Tibial nerve (tissue), 4 donors: ENCODE results near the gene PSMG2. TPM values are rescaled to one million over a fixed set of nuclear protein-coding genes. Genes with fewer than 3 reads are reported as not detected.

Experiments
- DNase-seq, 2 donors: peaks; one replicate each; pipeline ENCODE4 v3.0.0-alpha.2; 2019; ENCODE audit warnings: low spot score in 2 of 2
- H3K27ac ChIP-seq, 4 donors: fragments of 200-600 bp; sonication (generic) in 3 of 4; one replicate each; pipeline ENCODE4 v1.5.1; 2017 to 2019; ENCODE audit warnings: mild to moderate bottlenecking in 1 of 4
- H3K27me3 ChIP-seq, 2 donors: fragments of 200-600 bp; sonication (generic) in 1 of 2; one replicate each; pipeline versions ENCODE4 v1.5.1 to v1.6.0; 2017 to 2019
- H3K36me3 ChIP-seq, 3 donors: fragments of 200-600 bp; sonication (generic); one replicate each; pipeline ENCODE4 v1.5.1; 2018 to 2019
- H3K4me1 ChIP-seq, 4 donors: fragments of 200-600 bp; sonication (generic) in 3 of 4; one replicate each; pipeline ENCODE4 v1.5.1; 2017 to 2019
- H3K4me3 ChIP-seq, 4 donors: fragments of 200-600 bp; sonication (generic) in 3 of 4; one replicate each; pipeline ENCODE4 v1.5.1; 2017 to 2019; ENCODE audit warnings: mild to moderate bottlenecking in 1 of 4, moderate library complexity in 1 of 4
- H3K9me3 ChIP-seq, 4 donors: fragments of 200-600 bp; sonication (generic) in 3 of 4; one replicate each; pipeline ENCODE4 v1.5.1; 2017 to 2019
- EP300 ChIP-seq, 2 donors: sonication (generic); formaldehyde crosslinking; IDR thresholded peaks; one replicate each; pipeline ENCODE4 v1.6.1; 2017; ENCODE audit warnings: antibody characterized with exemption in 2 of 2, mild to moderate bottlenecking in 1 of 2
- POLR2A ChIP-seq, 2 donors: fragments of 450-650 bp; IDR thresholded peaks; one replicate each; pipeline ENCODE4 v1.6.1; 2017; ENCODE audit warnings: antibody characterized with exemption in 2 of 2, mild to moderate bottlenecking in 2 of 2, moderate library complexity in 2 of 2
- WGBS, 2 donors: methylation state at CpG; one replicate each; pipeline ENCODE4 v1.1.5; 2018; 5-methylcytosine and 5-hydroxymethylcytosine counted together
- total RNA-seq, 4 donors: library from RNA; depleted of rRNA; stranded (reverse); fragments of >200 nt; gene quantifications; one replicate each; pipeline ENCODE4 v1.1.0, GENCODE V29; 2016
- TF ChIP-seq, protein P1 (sequence below), 5 experiments: fragments of 200-600 bp in 3 of 5; fragments of 450-650 bp in 2 of 5; sonication (generic) in 3 of 5; IDR thresholded peaks; one replicate each; pipeline ENCODE4 v1.5.1; 2016 to 2019; ENCODE audit warnings: antibody characterized with exemption in 5 of 5, mild to moderate bottlenecking in 3 of 5, moderate library complexity in 2 of 5

The PSMG2 gene
- total RNA-seq, 4 donors from 2014 or later, result 52.6 to 102 (median 75.3) TPM

DNA sequence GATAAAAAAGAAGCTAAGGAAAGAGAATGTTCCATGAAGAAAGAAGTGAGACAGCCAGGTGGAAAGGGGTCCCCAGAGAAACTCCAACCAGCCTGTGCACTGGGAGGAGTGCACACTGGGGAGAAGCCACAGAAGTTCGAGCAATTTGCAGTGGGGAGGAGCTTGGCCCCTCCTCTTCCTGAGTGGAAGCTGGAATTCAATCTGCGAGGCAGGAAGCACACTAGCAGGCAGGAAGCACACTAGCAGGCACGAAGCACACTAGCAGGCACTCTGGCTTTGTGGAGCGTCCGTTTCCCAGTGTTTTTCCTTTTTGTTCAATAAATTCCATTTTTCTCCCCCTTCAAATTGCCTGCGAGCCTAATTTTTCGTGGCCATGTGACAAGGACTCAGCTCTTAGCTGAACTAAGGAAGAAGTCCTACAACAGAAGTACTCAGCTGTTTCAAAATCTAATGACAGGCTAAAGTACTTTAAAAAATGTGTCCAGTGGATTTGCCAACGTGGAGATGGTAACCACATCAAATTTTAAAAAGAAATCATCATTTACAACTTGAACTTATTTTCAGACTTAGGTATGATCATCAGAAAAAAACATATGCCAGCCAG, 23.6 kb upstream of the PSMG2 start:
- WGBS, 2 donors, result 12% methylated on average over 8 of the region's 8 CpGs
- H3K27me3 ChIP-seq, result no peaks in the 10 kb centered on the region
- H3K9me3 ChIP-seq, result no peaks in the 10 kb centered on the region
- peak in 1 of 2 donors; percentile 44 for DNase-seq
- TF ChIP-seq, protein P1, sequence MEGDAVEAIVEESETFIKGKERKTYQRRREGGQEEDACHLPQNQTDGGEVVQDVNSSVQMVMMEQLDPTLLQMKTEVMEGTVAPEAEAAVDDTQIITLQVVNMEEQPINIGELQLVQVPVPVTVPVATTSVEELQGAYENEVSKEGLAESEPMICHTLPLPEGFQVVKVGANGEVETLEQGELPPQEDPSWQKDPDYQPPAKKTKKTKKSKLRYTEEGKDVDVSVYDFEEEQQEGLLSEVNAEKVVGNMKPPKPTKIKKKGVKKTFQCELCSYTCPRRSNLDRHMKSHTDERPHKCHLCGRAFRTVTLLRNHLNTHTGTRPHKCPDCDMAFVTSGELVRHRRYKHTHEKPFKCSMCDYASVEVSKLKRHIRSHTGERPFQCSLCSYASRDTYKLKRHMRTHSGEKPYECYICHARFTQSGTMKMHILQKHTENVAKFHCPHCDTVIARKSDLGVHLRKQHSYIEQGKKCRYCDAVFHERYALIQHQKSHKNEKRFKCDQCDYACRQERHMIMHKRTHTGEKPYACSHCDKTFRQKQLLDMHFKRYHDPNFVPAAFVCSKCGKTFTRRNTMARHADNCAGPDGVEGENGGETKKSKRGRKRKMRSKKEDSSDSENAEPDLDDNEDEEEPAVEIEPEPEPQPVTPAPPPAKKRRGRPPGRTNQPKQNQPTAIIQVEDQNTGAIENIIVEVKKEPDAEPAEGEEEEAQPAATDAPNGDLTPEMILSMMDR (IDR thresholded peaks at IDR 0.05), result no peak
- TF ChIP-seq EP300 (IDR thresholded peaks at IDR 0.05) (peak in 1 of 2 donors; percentile 50), POLR2A (IDR thresholded peaks at IDR 0.05) (peak; percentile 28 to 63)
- H3K4me1 ChIP-seq, result peaks cover 0 to 13% (median 0%) of the 10 kb centered on the region in 4 donors
- peak overlapping the region in 1 of 4 donors; percentile 37 for H3K4me3 ChIP-seq
- peaks cover 0 to 32% (median 0%) of the 10 kb centered on the region in 3 donors for H3K36me3 ChIP-seq
- H3K27ac ChIP-seq, result peak overlapping the region; percentile 59 to 86 (median 76)

DNA sequence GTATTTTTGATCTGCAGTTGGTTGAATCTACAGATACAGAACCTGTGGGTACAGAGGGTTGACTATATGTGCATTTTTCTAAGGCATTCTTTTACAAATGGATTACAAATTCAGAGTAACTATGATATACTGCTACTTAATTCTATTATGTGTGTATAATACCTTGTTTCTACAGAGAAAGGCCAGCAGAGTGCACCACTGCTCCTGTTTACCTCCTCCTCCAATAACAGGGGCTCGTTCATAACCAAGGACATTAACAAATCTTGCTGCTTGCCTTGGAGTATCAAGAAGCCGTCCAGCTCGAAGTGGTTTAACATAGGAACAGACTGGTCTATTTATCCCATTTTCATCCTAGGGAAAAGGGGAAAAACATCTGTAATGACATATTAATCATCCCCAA, 16.7 kb upstream of the PSMG2 start:
- WGBS, 2 donors, result 65 to 73% methylated on average over 3 of the region's 3 CpGs
- Histone ChIP-seq H3K27me3 (no peaks in the 10 kb centered on the region), H3K4me1 (no peaks in the 10 kb centered on the region), H3K4me3 (no peak overlapping the region), H3K9me3 (no peaks in the 10 kb centered on the region), H3K36me3 (peaks cover 0 to 54% (median 0%) of the 10 kb centered on the region in 3 donors), H3K27ac (no peak overlapping the region)
- TF ChIP-seq EP300 (IDR thresholded peaks at IDR 0.05), result no peak
- TF ChIP-seq, protein P1 (IDR thresholded peaks at IDR 0.05), result no peak
- TF ChIP-seq POLR2A (IDR thresholded peaks at IDR 0.05), result no peak
- no peak for DNase-seq

DNA sequence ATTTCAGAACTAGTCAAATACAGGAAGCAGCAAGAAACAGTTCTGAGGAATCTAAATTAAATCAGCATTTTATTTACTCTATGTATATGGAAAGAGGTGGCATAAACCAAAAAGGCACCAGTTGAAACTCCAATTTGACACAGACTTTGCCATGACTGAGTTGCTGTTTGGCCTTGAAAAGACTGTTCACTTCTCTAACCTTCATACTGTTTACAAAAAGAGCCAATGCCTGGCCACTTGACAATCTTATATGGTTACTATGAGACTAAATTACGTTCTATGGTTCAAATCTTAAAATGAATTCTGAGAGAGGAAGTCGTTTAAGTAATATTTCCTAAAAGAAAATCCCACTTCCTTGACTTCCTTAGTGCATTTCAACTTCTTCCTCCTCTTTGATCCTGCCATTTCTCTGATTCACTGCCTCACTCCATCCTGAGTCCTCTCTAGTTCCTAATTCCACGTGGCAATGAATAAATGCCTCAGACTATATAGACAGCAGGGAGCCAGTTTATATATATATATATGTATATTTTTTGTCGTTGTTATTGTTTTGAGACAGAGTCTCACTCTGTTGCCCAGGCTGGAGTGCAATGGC, 13.5 kb upstream of the PSMG2 start:
- peaks cover 0 to 49% (median 0%) of the 10 kb centered on the region in 3 donors for H3K36me3 ChIP-seq
- H3K27me3 ChIP-seq, result no peaks in the 10 kb centered on the region
- 77 to 84% methylated on average over 4 of the region's 4 CpGs for WGBS, 2 donors
- TF ChIP-seq POLR2A (IDR thresholded peaks at IDR 0.05), result no peak
- H3K9me3 ChIP-seq, result no peaks in the 10 kb centered on the region
- no peak overlapping the region for H3K27ac ChIP-seq
- H3K4me3 ChIP-seq, result no peak overlapping the region
- DNase-seq, result no peak
- no peaks in the 10 kb centered on the region for H3K4me1 ChIP-seq

DNA sequence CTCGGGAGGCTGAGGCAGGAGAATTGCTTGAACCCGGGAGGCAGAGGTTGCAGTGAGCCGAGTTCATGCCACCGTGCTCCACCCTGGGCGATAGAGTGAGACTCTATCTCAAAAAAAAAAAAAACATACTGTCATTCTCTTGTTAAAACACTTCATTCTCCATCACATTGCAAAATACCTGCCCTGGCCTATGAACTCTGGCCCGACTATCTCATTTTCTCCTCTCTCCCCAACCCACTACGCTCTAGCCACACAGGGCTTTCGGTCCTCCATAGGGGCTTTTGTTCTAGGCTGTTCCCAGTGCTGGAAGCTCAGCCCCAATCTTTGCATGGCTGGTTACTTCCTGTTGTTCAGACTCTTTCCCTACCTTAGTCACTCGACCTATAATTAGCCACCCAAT, 10.6 kb upstream of the PSMG2 start:
- Histone ChIP-seq H3K27me3 (no peaks in the 10 kb centered on the region), H3K27ac (no peak overlapping the region), H3K4me3 (no peak overlapping the region), H3K9me3 (no peaks in the 10 kb centered on the region), H3K36me3 (peaks cover 0 to 31% (median 0%) of the 10 kb centered on the region in 3 donors), H3K4me1 (no peaks in the 10 kb centered on the region)
- DNase-seq, result no peak
- 89 to 93% methylated on average over 7 to 9 of the region's 9 CpGs for WGBS, 2 donors
- TF ChIP-seq EP300 (IDR thresholded peaks at IDR 0.05) (no peak), POLR2A (IDR thresholded peaks at IDR 0.05) (no peak)
- TF ChIP-seq, protein P1 (IDR thresholded peaks at IDR 0.05), result no peak

DNA sequence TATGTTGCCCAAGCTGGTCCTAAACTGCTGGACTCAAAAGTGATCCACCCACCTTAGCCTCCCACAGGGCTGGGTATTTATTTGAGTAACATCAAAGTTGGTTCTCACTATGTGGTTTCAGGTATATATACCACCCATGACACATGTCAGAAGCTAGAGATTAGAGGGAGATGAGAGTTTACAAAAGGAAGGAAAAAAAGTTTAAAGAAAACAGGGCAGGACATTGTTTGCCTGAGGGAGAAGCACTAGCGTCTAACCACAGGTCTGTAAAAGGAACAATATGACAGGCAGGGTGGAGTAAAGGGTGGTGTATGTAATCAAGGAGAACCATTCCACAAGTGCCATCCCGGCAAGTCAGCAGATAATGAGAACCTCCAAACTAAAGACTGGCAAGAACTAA, 8.8 kb upstream of the PSMG2 start:
- DNase-seq, result no peak
- 52 to 67% methylated on average over 2 of the region's 2 CpGs for WGBS, 2 donors
- H3K36me3 ChIP-seq, result peaks cover 0 to 31% (median 0%) of the 10 kb centered on the region in 3 donors
- H3K4me1 ChIP-seq, result no peaks in the 10 kb centered on the region
- no peaks in the 10 kb centered on the region for H3K27me3 ChIP-seq
- H3K27ac ChIP-seq, result no peak overlapping the region
- no peak overlapping the region for H3K4me3 ChIP-seq
- TF ChIP-seq, protein P1 (IDR thresholded peaks at IDR 0.05), result no peak
- TF ChIP-seq POLR2A (IDR thresholded peaks at IDR 0.05), result no peak
- no peak for TF ChIP-seq EP300 (IDR thresholded peaks at IDR 0.05)
- no peaks in the 10 kb centered on the region for H3K9me3 ChIP-seq
